ENCODE results near the gene LFNG.

Gene LFNG

GRCh38 chr7:2488272-2488645 lies 31.3 kb upstream of the LFNG start:
- Histone ChIP-seq H3K9me3 (ENCODE audit: low read length) (no peaks in the 10 kb centered on the region), H3K4me1 (ENCODE audit: insufficient read depth, low read length, severe bottlenecking) (no peaks in the 10 kb centered on the region), H3K4me3 (ENCODE audit: low read depth, low read length, poor library complexity, severe bottlenecking) (no peak overlapping the region), H3K27ac (ENCODE audit: low read depth, low read length, poor library complexity, severe bottlenecking) (no peak overlapping the region), H3K36me3 (ENCODE audit: insufficient read depth, low read length) (no peaks in the 10 kb centered on the region), H3F3A (ENCODE audit: insufficient read depth, low read length) (no peaks in the 10 kb centered on the region), H3K9me2 (ENCODE audit: low read depth, low read length) (no peaks in the 10 kb centered on the region), H3K9ac (ENCODE audit: low read length) (no peak overlapping the region), H3K79me2 (ENCODE audit: insufficient read depth, low read length) (no peaks in the 10 kb centered on the region), H3K27me3 (ENCODE audit: insufficient read depth, low read length) (peaks cover 5% of the 10 kb centered on the region; the same call in 1 of the 2 replicates), H3K4me2 (ENCODE audit: low read length) (no peak overlapping the region), H4K20me1 (ENCODE audit: insufficient read depth, low read length) (no peaks in the 10 kb centered on the region), H2AFZ (ENCODE audit: low read length) (no peak overlapping the region)
- TF ChIP-seq CTCF (IDR thresholded peaks at IDR 0.05; ENCODE audit: low read length) (no peak), EZH2 (IDR thresholded peaks at IDR 0.05; ENCODE audit: borderline replicate concordance, low read length) (no peak)

DNA sequence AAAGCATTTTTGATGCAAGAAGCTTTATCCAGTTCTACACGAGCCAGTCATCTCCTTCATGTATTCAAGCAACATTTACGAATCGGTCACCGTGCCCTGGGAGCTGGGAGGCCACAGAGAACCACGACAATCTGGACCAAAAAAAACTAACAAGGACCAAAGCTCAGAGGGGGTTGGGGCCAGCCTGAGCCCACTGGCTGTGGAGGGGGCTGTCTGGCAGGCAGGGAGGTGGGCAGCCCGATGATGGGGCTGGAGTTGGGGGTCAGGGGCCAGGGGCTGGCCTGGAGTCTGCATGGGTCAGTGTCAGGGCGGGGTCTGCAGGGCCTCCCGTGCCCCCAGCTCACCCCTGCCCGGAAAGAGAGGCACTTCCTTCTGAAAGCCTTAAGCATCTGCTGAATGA lies 30.9 kb upstream of the LFNG start:
- Histone ChIP-seq H2AFZ (ENCODE audit: low read length) (no peak overlapping the region), H3K9me2 (ENCODE audit: low read depth, low read length) (no peaks in the 10 kb centered on the region), H4K20me1 (ENCODE audit: insufficient read depth, low read length) (no peaks in the 10 kb centered on the region), H3K79me2 (ENCODE audit: insufficient read depth, low read length) (no peaks in the 10 kb centered on the region), H3K9me3 (ENCODE audit: low read length) (no peaks in the 10 kb centered on the region), H3K4me3 (ENCODE audit: low read depth, low read length, poor library complexity, severe bottlenecking) (no peak overlapping the region), H3K27ac (ENCODE audit: low read depth, low read length, poor library complexity, severe bottlenecking) (no peak overlapping the region), H3K36me3 (ENCODE audit: insufficient read depth, low read length) (no peaks in the 10 kb centered on the region), H3F3A (ENCODE audit: insufficient read depth, low read length) (no peaks in the 10 kb centered on the region), H3K4me2 (ENCODE audit: low read length) (no peak overlapping the region), H3K4me1 (ENCODE audit: insufficient read depth, low read length, severe bottlenecking) (no peaks in the 10 kb centered on the region), H3K9ac (ENCODE audit: low read length) (no peak overlapping the region), H3K27me3 (ENCODE audit: insufficient read depth, low read length) (peaks cover 2% of the 10 kb centered on the region; the same call in 1 of the 2 replicates)
- TF ChIP-seq EZH2 (IDR thresholded peaks at IDR 0.05; ENCODE audit: borderline replicate concordance, low read length) = no peak
- TF ChIP-seq CTCF (IDR thresholded peaks at IDR 0.05; ENCODE audit: low read length) = no peak

GRCh38 chr7:2490181-2490651 lies 29.4 kb upstream of the LFNG start:
- no peaks in the 10 kb centered on the region for H3K36me3 ChIP-seq (ENCODE audit: insufficient read depth, low read length)
- TF ChIP-seq EZH2 (IDR thresholded peaks at IDR 0.05; ENCODE audit: borderline replicate concordance, low read length) (no peak), CTCF (IDR thresholded peaks at IDR 0.05; ENCODE audit: low read length) (no peak)
- H2AFZ ChIP-seq (ENCODE audit: low read length) = no peak overlapping the region
- H3K4me2 ChIP-seq (ENCODE audit: low read length) = no peak overlapping the region
- no peaks in the 10 kb centered on the region for H3K27me3 ChIP-seq (ENCODE audit: insufficient read depth, low read length)
- no peaks in the 10 kb centered on the region for H3K9me2 ChIP-seq (ENCODE audit: low read depth, low read length)
- no peaks in the 10 kb centered on the region for H3F3A ChIP-seq (ENCODE audit: insufficient read depth, low read length)
- no peaks in the 10 kb centered on the region for H3K79me2 ChIP-seq (ENCODE audit: insufficient read depth, low read length)
- H3K9ac ChIP-seq (ENCODE audit: low read length) = no peak overlapping the region
- H4K20me1 ChIP-seq (ENCODE audit: insufficient read depth, low read length) = no peaks in the 10 kb centered on the region
- no peak overlapping the region for H3K27ac ChIP-seq (ENCODE audit: low read depth, low read length, poor library complexity, severe bottlenecking)
- H3K4me1 ChIP-seq (ENCODE audit: insufficient read depth, low read length, severe bottlenecking) = no peaks in the 10 kb centered on the region
- no peaks in the 10 kb centered on the region for H3K9me3 ChIP-seq (ENCODE audit: low read length)
- no peak overlapping the region for H3K4me3 ChIP-seq (ENCODE audit: low read depth, low read length, poor library complexity, severe bottlenecking)
